Endothelial cell of umbilical vein (primary cell): Measurements from ENCODE around the gene FBXL12.

Experiments
- CTCF ChIP-seq, 2 donors: IDR thresholded peaks; 1 replicate in 1 of 2; 2 replicates in 1 of 2; pipeline ENCODE4 v1.5.1; 2011; ENCODE audit warnings: low read length in 2 of 2, mild to moderate bottlenecking in 2 of 2, moderate library complexity in 2 of 2, control low read depth in 1 of 2, inconsistent platforms in 1 of 2, low read depth in 1 of 2; ENCODE audit not compliant: insufficient read depth in 1 of 2; ENCODE audit errors: extremely low read depth in 1 of 2
- EZH2 ChIP-seq: IDR thresholded peaks from 2 replicates; pipeline ENCODE4 v1.6.1; 2012; ENCODE audit warnings: borderline replicate concordance, low read depth, mild to moderate bottlenecking, moderate library complexity, low read length, inconsistent platforms; ENCODE audit not compliant: severe bottlenecking
- MYC ChIP-seq: IDR thresholded peaks from one replicate; pipeline ENCODE4 v1.6.1; 2011; ENCODE audit warnings: mild to moderate bottlenecking, low read depth, low read length
- POLR2AphosphoS5 ChIP-seq: IDR thresholded peaks from 2 replicates; pipeline ENCODE4 v1.6.1; 2012; ENCODE audit warnings: low read depth, mild to moderate bottlenecking, control low read depth, low read length, moderate library complexity; ENCODE audit not compliant: insufficient read depth

- TF ChIP-seq CTCF (IDR thresholded peaks at IDR 0.05; ENCODE audit: extremely low read depth in 1 of 2, insufficient read depth in 1 of 2, low read depth in 1 of 2, low read length in 2 of 2) (no peak), MYC (no peak), EZH2 (no peak), POLR2AphosphoS5 (no peak)
Observed at GRCh38 chr19:9786342-9786741, 32.5 kb downstream of the FBXL12 start.
